GM19239 (cell line): Measurements from ENCODE around the gene SH3PXD2A.
"Not testable (repeated sequence)": the region's sequence is repeated elsewhere in the genome, so short reads cannot be mapped to it uniquely, and the experiment has no call there.

Experiments
- DNase-seq: peaks from one replicate; pipeline ENCODE4 v3.0.0; 2011; ENCODE audit warnings: low spot score; ENCODE audit not compliant: insufficient read length
- FAIRE-seq: peaks from 2 replicates; lab custom pipeline; 2011; peaks lifted over from hg19 to GRCh38; lab: Jason Lieb, UNC

The SH3PXD2A gene

GRCh38 chr10:103778358-103779139, 76.8 kb downstream of the SH3PXD2A start:
- no peak for DNase-seq
- no peak for FAIRE-seq

DNA sequence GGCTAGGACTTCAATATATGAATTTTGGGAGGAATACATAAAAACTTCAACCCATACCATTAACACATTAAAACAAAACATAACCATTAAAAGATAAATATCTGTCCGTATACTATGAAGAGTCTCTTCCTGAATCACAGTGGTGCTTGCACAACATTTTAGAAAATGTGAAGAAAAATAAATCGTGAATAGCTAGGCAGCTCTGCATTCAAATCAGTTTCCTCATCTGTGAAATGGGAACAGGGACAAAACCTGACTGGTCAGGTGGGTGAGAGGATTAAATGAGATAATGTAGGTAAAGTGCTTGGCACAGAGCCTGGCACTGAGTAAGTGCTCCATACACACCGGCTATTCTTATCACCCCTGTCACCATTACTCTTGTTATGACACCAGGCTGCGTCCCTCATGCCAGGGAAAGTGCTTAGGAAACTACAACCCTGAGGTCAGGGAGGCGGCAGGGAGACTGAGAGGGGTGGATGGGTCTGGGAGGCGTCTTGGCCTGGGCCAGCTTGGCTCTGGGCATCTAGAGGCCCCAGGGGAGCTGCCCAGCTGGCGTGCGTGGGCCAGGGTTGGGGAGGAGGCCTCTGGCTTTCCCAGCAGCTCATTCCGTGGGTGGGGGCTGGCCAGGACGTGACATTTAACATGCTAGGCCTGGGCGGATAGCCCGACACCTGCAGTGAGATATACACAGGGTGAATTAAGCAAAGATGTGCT, 78.3 kb downstream of the SH3PXD2A start:
- DNase-seq (no peak), FAIRE-seq (no peak)

DNA sequence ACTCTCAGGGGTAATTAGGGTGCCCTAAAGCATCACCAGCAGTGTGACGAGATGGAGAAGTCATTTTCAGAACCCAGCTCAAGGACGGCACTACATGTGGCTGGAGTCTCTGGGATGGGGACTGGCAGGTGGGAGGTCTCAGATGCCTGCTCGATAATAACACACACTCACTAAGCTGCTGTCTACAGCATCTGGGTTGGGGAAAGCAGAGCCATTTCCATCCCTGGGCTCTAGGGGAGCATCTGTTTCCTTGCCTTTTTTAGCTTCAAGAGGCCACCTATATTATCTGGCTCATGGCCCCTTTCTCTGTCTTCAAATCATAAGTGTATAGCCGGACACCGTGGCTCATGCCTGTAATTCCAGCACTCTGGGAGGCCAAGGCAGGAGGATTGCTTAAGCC, 79.6 kb downstream of the SH3PXD2A start:
- DNase-seq (no peak), FAIRE-seq (no peak)

- not testable (repeated sequence) for FAIRE-seq, DNase-seq
Measured at GRCh38 chr10:103772846-103773245, 82.5 kb downstream of the SH3PXD2A start.

GRCh38 chr10:103772096-103772845, 83.1 kb downstream of the SH3PXD2A start:
- FAIRE-seq (peak; percentile 75), DNase-seq (peak; percentile 51)

DNA sequence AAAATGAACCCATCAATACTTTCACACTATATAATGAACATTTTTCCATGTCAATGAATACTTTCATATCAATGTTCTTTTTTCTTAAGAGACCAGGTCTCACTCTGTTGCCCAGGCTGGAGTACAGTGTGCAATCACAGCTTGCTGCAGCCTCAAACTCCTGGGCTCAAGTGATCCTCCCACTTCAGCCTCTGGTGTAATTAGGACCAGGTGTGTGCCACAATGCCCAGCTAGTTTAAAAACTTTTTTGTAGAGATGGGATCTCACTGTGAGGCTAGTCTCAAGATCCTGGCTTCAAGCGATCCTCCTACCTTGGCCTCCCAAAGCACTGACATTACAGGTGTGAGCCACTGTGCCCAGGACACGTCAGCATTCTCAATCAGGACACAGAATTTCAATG, 85.2 kb downstream of the SH3PXD2A start:
- DNase-seq (no peak), FAIRE-seq (no peak)

DNA sequence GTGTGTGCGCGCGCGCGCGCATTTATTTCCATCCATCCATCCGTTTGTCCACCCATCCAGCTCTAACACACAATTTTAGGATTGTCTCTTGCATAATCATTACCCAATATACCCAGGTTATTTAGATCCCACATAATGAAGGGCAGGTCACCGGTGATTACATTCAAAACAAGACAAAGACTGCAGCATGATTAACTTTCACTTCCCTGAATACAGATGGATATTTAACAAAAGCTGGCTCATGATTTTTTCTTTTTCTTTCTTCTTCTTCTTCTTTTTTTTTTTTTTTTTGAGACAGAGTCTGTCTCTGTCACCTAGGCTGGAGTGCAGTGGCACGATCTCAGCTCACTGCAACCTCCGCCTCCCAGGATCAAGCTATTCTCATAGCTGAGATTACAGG, 86.2 kb downstream of the SH3PXD2A start:
- FAIRE-seq (no peak), DNase-seq (no peak)

DNA sequence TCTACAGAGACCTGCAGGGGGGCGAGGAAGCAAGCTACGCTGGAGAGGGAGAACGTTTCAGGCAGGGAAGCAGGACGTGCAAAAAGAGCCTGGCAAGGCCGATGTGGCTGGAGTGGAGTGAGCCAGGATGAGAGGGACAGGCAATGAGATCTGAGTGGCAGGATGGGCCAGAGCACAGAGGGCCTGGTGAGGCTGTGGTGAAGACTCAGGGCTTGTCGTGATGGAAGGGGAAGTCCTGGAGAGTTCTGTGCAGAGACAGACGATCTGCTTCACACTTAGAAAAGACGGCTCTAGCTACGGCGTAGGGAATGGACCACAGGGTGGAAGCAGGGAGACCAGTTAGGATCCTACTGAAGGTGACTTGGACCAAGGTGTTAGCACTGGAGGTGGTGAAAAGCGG, 87.0 kb downstream of the SH3PXD2A start:
- DNase-seq = no peak
- FAIRE-seq = no peak

- FAIRE-seq = no peak
- DNase-seq = no peak
Measured at GRCh38 chr10:103767756-103768155, 87.6 kb downstream of the SH3PXD2A start.

GRCh38 chr10:103766751-103767505, 88.4 kb downstream of the SH3PXD2A start:
- DNase-seq (no peak), FAIRE-seq (no peak)

DNA sequence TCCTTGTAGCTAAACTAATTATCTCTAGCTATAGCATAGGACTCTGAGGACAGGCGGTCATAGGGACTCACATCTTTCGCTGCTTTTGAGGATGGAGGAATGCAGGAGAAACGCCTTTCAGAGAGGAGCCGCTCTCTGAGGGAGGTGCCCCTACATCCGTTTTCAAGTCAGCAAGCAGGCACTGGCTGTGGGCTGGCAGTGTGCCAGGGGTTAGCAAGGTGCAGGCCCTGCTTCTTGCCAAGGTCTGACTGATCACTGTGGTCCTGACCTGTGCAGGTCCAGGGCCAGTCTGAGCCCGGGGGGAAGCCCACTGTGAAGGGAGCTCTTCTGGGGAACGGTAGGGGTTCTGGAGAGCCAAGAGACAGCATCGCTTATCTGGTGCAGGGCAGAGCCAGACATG, 89.4 kb downstream of the SH3PXD2A start:
- DNase-seq = no peak
- no peak for FAIRE-seq

DNA sequence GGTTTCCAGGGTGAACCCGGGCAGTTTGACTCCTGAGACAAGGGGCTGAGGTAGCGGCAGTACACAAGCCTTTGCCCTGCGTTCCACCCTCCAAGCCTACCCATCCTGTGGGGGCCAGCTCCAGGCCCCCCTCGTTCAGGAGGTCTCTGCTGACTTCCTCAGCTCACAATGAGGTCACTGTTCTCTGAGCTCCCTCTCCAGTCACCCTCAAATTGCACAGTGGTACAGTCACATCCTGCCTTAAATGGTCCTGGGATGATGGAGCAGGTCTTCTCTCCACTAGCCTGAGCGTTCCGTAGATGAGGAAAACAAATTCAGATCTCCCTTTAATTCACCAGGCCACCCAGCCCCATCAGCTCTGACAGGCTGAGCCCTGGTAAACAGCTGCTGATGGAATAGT, 90.2 kb downstream of the SH3PXD2A start:
- DNase-seq (no peak), FAIRE-seq (no peak)

DNA sequence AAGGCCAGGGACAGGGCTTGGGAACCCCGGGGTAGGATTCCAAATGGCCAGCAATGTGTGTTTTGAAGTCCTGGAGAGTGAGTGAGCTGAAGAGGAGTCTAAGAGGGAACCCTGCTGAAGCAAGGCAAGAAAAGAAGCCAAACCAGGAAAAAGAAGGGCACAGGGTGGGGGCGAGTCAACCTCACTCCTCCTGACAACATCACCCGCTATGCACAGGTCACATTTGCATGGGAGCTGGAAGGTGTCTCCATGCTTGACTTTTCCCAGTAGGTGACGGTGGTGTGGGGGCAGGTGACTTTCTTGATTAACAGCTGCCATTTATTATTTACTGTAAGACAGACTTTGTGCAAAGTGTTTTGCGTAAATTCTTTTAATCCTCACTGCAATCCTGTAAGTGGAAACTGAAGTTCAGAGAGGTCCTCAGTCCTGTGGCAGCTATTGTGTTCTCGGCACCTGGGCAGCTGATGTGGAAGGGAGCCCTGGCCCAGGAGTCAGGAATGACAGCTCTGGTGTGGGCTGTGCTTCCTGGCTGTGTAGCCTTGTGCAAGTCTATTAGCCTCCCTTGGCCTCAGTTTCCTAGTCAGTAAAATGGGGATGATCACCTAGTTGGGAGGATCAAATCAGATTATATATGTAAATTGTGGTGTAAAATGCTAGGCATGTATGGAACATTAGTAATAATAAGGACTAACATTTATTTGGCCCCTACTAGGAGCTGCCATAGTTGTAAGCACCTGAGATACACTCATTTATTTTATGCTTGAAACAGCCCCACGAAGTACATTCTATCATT, 90.9 kb downstream of the SH3PXD2A start:
- DNase-seq = no peak
- FAIRE-seq = no peak

- DNase-seq = no peak
- FAIRE-seq = peak; percentile 83
Measured at GRCh38 chr10:103763374-103764202, 91.8 kb downstream of the SH3PXD2A start.

DNA sequence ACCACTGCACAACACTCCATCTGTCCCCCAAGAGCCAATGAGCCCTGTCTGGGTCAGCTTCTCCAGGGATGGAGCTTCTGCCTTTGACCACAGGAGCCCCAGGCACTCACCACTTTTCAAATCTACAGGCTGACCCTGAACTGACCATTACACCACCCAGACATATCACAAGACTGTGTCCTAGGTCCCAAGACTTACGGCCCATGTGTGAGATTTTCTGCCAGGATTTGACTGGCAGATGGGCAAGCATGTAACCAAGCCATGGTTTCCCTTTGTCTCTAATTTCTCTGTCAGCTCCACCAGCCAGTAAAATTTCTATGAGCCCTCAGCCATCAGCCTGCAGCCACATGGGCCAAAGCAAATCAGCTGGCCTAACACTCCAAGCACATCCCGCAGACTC, 92.5 kb downstream of the SH3PXD2A start:
- DNase-seq = no peak
- no peak for FAIRE-seq

- DNase-seq = no peak
- FAIRE-seq = no peak
Measured at GRCh38 chr10:103762162-103762561, 93.2 kb downstream of the SH3PXD2A start.

GRCh38 chr10:103761075-103761920, 94.1 kb downstream of the SH3PXD2A start:
- DNase-seq (no peak), FAIRE-seq (no peak)

GRCh38 chr10:103760233-103760632, 95.1 kb downstream of the SH3PXD2A start:
- not testable (repeated sequence) for FAIRE-seq, DNase-seq
